Mesodermal cell (in vitro differentiated cells): ENCODE results near the gene SORCS3.

Source experiments
- H3K27ac ChIP-seq: 2 replicates; pipeline ENCODE4 v1.7.0; 2013; ENCODE audit warnings: mild to moderate bottlenecking, low read depth, low read length, moderate library complexity; ENCODE audit not compliant: severe bottlenecking
- H3K36me3 ChIP-seq: 2 replicates; pipeline ENCODE4 v1.7.1; 2013; ENCODE audit warnings: mild to moderate bottlenecking, low read length, moderate library complexity; ENCODE audit not compliant: control insufficient read depth, insufficient read depth
- H3K4me1 ChIP-seq: one replicate; pipeline ENCODE4 v1.7.1; 2013; ENCODE audit warnings: mild to moderate bottlenecking, low read length; ENCODE audit not compliant: insufficient read depth, control insufficient read depth, poor library complexity, severe bottlenecking
- H3K4me3 ChIP-seq: 2 replicates; pipeline ENCODE4 v1.7.0; 2013; ENCODE audit warnings: low read length, control low read depth, mild to moderate bottlenecking; ENCODE audit not compliant: insufficient read depth, poor library complexity, severe bottlenecking; ENCODE audit errors: extremely low read depth
- H3K9me3 ChIP-seq: 2 replicates; pipeline ENCODE4 v1.7.1; 2013; ENCODE audit warnings: mild to moderate bottlenecking, low read length, moderate library complexity; ENCODE audit not compliant: control insufficient read depth
- WGBS, 2 experiments: methylation state at CpG; one replicate each; pipeline ENCODE4 v1.1.5; 2013; ENCODE audit warnings: missing lambda C conversion rate in 2 of 2; ENCODE audit not compliant: insufficient coverage in 2 of 2; 5-methylcytosine and 5-hydroxymethylcytosine counted together

The SORCS3 gene

DNA sequence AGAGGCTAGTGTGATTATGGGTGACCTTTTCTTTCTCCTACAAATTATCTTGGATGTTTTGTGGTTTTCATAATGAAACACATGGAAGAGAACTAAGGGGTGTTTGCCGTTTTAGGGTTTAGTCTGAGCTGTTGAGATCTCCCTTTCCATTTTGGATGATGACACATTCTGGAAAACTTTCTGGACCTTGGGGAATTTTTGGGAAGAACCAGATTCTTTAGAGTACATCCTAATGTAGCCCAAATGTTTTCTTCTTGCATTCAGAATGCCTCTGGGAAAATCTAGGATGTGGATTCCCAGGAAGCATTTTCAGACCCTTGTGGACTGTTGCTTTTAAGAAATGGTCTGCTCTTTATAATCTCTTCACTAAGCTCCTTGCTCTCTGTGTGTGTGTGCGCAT is 165.7 kb downstream of the SORCS3 start:
- Histone ChIP-seq H3K4me3 (no peak overlapping the region), H3K4me1 (peaks cover 19% of the 10 kb centered on the region), H3K27ac (no peak overlapping the region), H3K9me3 (peaks cover 3% of the 10 kb centered on the region), H3K36me3 (no peaks in the 10 kb centered on the region)
- WGBS, 2 experiments, result 50% methylated on average over 1 of the region's 2 CpGs; no CpG with 5 or more reads in 1 of the 2 experiments

GRCh38 chr10:104807581-104808310 is 166.7 kb downstream of the SORCS3 start:
- no peak overlapping the region for H3K27ac ChIP-seq
- H3K4me1 ChIP-seq, result peaks cover 25% of the 10 kb centered on the region
- H3K9me3 ChIP-seq, result peaks cover 3% of the 10 kb centered on the region
- no peaks in the 10 kb centered on the region for H3K36me3 ChIP-seq
- 94 to 100% methylated on average over 4 of the region's 7 CpGs for WGBS, 2 experiments
- H3K4me3 ChIP-seq, result no peak overlapping the region

DNA sequence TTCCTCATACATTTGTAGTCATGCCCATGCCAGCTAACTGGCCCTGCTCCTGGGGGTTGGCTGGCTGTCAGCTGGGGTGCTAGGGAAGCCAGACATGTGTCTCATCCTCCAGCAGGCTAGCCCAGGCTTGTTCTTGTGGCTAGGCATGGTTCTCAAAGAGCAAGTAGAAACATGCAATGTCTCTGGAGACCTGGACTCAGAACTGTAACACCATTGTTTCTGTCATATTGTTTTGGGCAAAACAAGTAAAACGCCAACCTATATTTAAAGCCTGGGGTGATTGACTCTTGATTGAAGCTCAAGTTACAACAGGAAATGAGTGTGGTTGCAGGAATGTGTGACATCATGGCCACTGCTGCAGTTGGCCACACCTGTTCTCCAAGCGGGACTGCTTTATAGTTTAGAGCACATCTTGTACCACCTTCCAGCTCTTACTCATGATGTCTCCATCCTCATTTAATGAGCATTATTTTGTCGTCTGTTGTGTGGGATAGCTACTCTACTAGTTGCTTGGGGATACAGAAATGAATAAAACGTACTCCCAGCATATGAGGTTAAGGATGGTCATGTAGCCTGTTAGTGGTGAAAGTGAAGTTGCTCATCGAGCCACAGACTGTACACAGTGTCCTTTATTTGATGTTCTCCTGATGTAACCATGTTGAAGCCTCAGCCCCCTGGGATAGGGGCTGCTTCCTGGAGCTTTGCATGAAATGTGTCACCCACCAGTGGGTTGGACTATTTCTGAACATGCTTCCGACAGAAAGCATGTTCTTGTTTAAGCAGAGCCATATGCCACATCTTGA is 168.4 kb downstream of the SORCS3 start:
- peak overlapping the region; percentile 82 for H3K27ac ChIP-seq

GRCh38 chr10:104811166-104811565 is 170.1 kb downstream of the SORCS3 start:
- Histone ChIP-seq H3K27ac (no peak overlapping the region), H3K9me3 (peaks cover 3% of the 10 kb centered on the region), H3K4me1 (peaks cover 28% of the 10 kb centered on the region), H3K4me3 (no peak overlapping the region), H3K36me3 (no peaks in the 10 kb centered on the region)
- 83 to 100% methylated on average over 1 of the region's 1 CpG for WGBS, 2 experiments

More for the DNA sequence above, 168.4 kb downstream of the SORCS3 start:
- Histone ChIP-seq H3K4me1 (peaks cover 25% of the 10 kb centered on the region), H3K4me3 (no peak overlapping the region), H3K9me3 (peaks cover 3% of the 10 kb centered on the region), H3K36me3 (no peaks in the 10 kb centered on the region)
- WGBS, 2 experiments, result 82 to 90% methylated on average over 3 of the region's 6 CpGs

GRCh38 chr10:104816501-104816900 is 175.4 kb downstream of the SORCS3 start:
- WGBS, 2 experiments, result no CpG with 5 or more reads among the region's 2 CpGs
- Histone ChIP-seq H3K36me3 (no peaks in the 10 kb centered on the region), H3K9me3 (no peaks in the 10 kb centered on the region), H3K4me1 (peaks cover 15% of the 10 kb centered on the region), H3K4me3 (no peak overlapping the region), H3K27ac (no peak overlapping the region)

- peaks cover 5% of the 10 kb centered on the region for H3K4me1 ChIP-seq
- no peak overlapping the region for H3K4me3 ChIP-seq
- H3K9me3 ChIP-seq, result no peaks in the 10 kb centered on the region
- 85 to 94% methylated on average over 2 of the region's 2 CpGs for WGBS, 2 experiments
- no peak overlapping the region for H3K27ac ChIP-seq
- no peaks in the 10 kb centered on the region for H3K36me3 ChIP-seq
Observed at GRCh38 chr10:104819731-104820130, 178.6 kb downstream of the SORCS3 start.

- H3K9me3 ChIP-seq, result no peaks in the 10 kb centered on the region
- 33 to 63% methylated on average over 2 to 3 of the region's 3 CpGs for WGBS, 2 experiments
- peaks cover under 1% of the 10 kb centered on the region for H3K4me1 ChIP-seq
- H3K4me3 ChIP-seq, result no peak overlapping the region
- H3K27ac ChIP-seq, result no peak overlapping the region
- H3K36me3 ChIP-seq, result no peaks in the 10 kb centered on the region
Observed at GRCh38 chr10:104822088-104822487, 181.0 kb downstream of the SORCS3 start.

- no peaks in the 10 kb centered on the region for H3K36me3 ChIP-seq
- WGBS, 2 experiments, result 31 to 46% methylated on average over 5 to 6 of the region's 6 CpGs
- no peaks in the 10 kb centered on the region for H3K9me3 ChIP-seq
- no peaks in the 10 kb centered on the region for H3K4me1 ChIP-seq
- H3K27ac ChIP-seq, result no peak overlapping the region
- no peak overlapping the region for H3K4me3 ChIP-seq
Observed at GRCh38 chr10:104824380-104825006, 183.4 kb downstream of the SORCS3 start.

DNA sequence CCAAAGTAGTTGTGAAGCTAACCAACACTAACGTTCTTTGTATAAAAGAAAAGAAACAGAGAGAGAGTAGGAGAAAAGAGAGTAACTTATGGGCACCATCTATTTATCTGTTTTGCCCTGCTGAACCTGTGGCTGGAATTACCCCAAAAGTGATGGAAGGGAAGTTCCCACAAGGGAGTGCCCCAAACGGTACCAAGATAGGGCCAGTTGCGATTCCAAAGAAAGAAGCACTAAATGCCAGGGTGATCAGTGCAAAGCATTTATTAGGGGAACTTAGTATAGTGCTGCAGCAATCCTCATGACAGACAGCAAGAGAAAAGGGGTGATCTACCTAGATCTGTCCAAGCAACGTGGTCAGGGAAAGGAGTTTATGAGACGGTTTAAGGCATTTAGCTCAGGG is 190.2 kb downstream of the SORCS3 start:
- Histone ChIP-seq H3K4me1 (no peaks in the 10 kb centered on the region), H3K36me3 (no peaks in the 10 kb centered on the region), H3K9me3 (no peaks in the 10 kb centered on the region), H3K27ac (no peak overlapping the region), H3K4me3 (no peak overlapping the region)
- 84 to 92% methylated on average over 4 of the region's 5 CpGs for WGBS, 2 experiments

DNA sequence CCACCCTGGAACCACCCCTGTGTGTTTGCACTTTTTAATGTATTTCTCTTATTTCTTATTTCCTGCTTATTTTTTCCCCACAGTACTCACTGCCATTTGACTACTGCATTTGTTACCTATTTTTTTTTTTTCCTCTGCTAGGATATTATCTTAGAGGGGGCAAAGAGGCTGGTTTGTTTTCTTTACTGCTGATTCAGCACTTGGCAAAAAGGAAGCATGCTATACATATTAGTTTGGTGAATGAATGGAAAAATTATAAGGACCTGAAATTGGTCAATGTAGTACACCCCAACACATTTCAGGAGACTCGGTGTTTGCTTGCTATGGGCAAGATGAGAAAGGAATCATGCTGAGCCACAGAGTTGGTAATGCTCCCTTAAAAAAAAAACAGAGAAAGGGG is 193.5 kb downstream of the SORCS3 start:
- WGBS, 2 experiments, result no CpG with 5 or more reads among the region's 1 CpG

More for the DNA sequence above, 193.5 kb downstream of the SORCS3 start:
- H3K4me1 ChIP-seq, result no peaks in the 10 kb centered on the region
- H3K27ac ChIP-seq, result no peak overlapping the region
- no peaks in the 10 kb centered on the region for H3K9me3 ChIP-seq
- no peaks in the 10 kb centered on the region for H3K36me3 ChIP-seq
- no peak overlapping the region for H3K4me3 ChIP-seq
